NT2/D1 (cell line): ENCODE results near the gene CAPN9.

ENCODE experiments used
- DNase-seq: peaks from one replicate; pipeline ENCODE4 v3.0.0-alpha.2; 2011; ENCODE audit warnings: low read depth, low spot score
- H3K27me3 ChIP-seq: 2 replicates; pipeline ENCODE4 v1.6.0; 2011; ENCODE audit warnings: mild to moderate bottlenecking; ENCODE audit not compliant: insufficient read length, insufficient read depth
- H3K36me3 ChIP-seq: 2 replicates; pipeline ENCODE4 v1.6.1; 2011; ENCODE audit warnings: mild to moderate bottlenecking, low read length, mixed read lengths; ENCODE audit not compliant: insufficient read depth, insufficient read length
- H3K4me1 ChIP-seq: 2 replicates; pipeline ENCODE4 v1.5.1; 2011; ENCODE audit not compliant: insufficient read depth, insufficient read length
- H3K4me3 ChIP-seq: 2 replicates; pipeline ENCODE4 v1.5.1; 2011; ENCODE audit warnings: low read depth; ENCODE audit not compliant: insufficient read length
- H3K9ac ChIP-seq: 2 replicates; pipeline ENCODE4 v1.6.0; 2011; ENCODE audit warnings: low read depth; ENCODE audit not compliant: insufficient read length
- H3K9me3 ChIP-seq: 2 replicates; pipeline ENCODE4 v1.5.1; 2011; ENCODE audit warnings: mild to moderate bottlenecking, low read length; ENCODE audit not compliant: insufficient read depth
- SUZ12 ChIP-seq: IDR thresholded peaks from 2 replicates; pipeline ENCODE4 v1.6.1; 2011; ENCODE audit not compliant: insufficient read length, insufficient read depth; ENCODE audit errors: extremely low read depth
- YY1 ChIP-seq: IDR thresholded peaks from 2 replicates; pipeline ENCODE4 v1.6.1; 2011; ENCODE audit not compliant: insufficient read length, insufficient read depth
- ZNF274 ChIP-seq: IDR thresholded peaks from 2 replicates; pipeline ENCODE4 v1.6.1; 2011; ENCODE audit warnings: mild to moderate bottlenecking, low read depth, low read length

Gene CAPN9

DNA sequence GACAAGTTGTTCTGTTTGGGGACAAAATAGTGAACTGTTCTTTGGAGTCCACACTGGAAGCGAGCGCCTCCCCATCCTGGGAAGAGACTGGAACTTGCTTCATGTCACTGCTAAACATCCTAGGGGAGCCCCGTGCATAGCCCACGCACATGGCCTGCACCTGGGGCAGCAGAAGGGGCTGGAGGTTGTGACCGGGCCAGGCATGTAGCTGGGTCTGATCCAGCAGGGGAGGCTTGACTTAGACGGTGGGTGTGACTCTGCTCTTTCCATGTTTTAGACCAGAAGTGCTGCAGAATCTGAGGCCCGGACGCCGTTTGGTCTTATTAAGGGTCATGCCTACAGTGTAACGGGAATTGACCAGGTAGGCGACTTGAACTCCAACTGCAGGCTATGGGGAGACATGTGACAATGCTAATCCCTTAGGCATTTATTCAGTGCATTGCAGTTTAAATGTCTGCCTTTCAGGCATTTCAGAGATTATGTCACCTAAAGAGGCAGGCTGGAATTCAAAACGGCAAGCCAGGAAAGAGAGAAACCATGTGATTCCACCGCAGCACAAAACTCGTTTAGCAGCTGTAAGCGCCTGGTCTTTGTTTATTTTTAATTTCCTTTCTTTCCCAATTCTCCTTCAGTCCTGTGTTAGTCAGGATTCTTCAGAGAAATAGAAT, 21.8 kb downstream of the CAPN9 start:
- Histone ChIP-seq H3K9me3 (peaks cover 23% of the 10 kb centered on the region; the same call in 1 of the 2 replicates), H3K9ac (no peak overlapping the region), H3K36me3 (no peaks in the 10 kb centered on the region), H3K4me3 (no peak overlapping the region), H3K4me1 (no peaks in the 10 kb centered on the region), H3K27me3 (no peaks in the 10 kb centered on the region)
- TF ChIP-seq ZNF274: no peak
- no peak for TF ChIP-seq YY1
- TF ChIP-seq SUZ12: no peak
- DNase-seq: no peak

DNA sequence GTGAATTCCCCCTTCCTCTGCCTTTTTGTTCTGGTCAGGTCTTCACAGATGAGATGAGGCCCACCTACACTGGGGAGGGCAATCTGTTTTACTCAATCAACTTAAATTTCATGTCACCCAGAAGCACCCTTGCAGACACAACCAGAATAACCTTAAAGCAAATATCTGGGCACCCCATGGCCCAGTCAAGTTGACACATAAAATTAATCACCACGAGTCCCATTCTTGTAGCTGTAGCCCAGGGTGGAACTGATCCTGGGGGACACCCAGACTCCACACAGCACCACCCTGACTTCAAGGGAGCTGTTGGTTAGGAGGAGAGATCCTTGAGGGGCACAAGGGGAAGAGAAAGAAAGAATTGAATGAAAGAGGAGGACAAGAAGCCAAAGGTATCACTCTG, 23.1 kb downstream of the CAPN9 start:
- Histone ChIP-seq H3K4me3 (no peak overlapping the region), H3K36me3 (no peaks in the 10 kb centered on the region), H3K27me3 (no peaks in the 10 kb centered on the region), H3K9me3 (peaks cover 20% of the 10 kb centered on the region; the same call in 1 of the 2 replicates), H3K9ac (no peak overlapping the region), H3K4me1 (no peaks in the 10 kb centered on the region)
- TF ChIP-seq ZNF274: no peak
- no peak for TF ChIP-seq SUZ12
- no peak for TF ChIP-seq YY1
- DNase-seq: no peak

DNA sequence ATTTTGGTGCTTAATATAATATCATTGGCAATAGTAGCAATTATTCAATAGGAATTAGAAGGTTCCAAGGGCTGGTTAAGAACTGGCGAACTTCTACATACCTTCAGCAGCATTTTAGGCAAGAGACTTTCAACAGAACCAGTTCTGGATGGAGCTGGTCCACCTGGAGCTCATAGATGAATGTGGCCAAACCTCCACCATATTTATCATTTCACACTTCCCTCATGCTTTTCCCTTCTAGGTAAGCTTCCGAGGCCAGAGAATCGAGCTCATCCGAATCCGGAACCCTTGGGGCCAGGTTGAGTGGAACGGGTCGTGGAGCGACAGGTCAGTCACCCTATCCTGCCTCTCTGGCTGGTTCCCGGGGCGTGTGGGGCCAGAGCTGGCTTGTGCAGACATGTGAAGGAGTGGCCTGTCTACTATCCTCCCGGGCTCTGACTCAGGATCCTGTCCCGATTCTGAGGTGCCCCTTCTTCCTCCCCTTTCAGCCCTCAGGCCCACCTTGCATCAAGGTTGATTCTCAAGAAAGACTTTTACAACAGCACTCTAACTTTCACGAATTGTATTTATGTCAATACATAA, 24.7 kb downstream of the CAPN9 start:
- H3K27me3 ChIP-seq: peaks cover 5% of the 10 kb centered on the region
- no peak for DNase-seq
- H3K36me3 ChIP-seq: no peaks in the 10 kb centered on the region
- H3K9me3 ChIP-seq: peaks cover 13% of the 10 kb centered on the region; the same call in 1 of the 2 replicates
- no peaks in the 10 kb centered on the region for H3K4me1 ChIP-seq
- H3K4me3 ChIP-seq: no peak overlapping the region
- TF ChIP-seq YY1: no peak
- TF ChIP-seq ZNF274: no peak
- TF ChIP-seq SUZ12: no peak
- no peak overlapping the region for H3K9ac ChIP-seq

DNA sequence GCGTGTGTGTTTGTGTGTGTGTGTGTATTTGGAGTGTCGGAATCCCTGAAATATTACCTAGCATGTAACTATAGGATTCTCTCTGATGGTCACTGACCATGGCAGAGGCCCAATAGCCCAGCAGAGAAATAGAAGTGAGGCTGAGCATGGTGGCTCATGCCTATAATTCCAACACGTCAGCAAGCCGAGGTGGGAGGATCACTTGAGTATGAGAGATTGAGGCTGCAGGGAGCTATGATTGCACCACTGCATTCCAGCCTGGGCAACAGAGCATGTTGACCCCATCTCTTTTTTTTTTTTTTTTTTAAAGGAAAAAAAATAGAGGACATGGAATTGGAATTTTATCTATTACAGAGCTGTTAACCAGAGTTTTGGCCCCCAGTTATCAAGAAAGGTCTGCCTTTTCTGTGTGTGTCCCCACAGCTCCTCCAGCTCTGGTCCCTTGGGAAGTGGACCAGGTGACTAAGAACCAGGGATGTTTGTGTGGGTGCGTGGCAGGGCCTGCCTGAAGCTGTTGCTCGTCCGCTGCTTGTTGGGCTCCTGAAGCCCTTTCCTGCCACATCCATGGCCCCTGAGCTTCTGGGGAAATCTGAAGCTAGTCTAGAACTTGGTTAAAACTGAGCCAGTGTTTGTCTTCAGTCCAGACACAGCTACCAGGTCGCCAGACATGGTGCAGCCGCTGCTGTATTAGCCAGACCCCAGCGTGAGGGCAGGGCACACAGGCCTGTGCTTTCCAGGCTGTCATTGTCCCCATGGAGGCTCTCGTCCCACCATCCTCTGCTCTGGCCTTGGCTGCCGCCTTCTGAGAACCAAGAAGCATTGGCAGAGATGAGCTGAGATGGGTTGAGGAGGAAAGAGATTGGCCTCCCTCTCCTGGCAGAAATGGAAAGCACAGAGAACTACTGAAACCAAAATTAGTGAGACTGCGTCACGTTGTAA, 25.5 kb downstream of the CAPN9 start:
- no peak for DNase-seq
- no peaks in the 10 kb centered on the region for H3K36me3 ChIP-seq
- H3K27me3 ChIP-seq: peaks cover 8% of the 10 kb centered on the region
- H3K9ac ChIP-seq: no peak overlapping the region
- H3K4me1 ChIP-seq: no peaks in the 10 kb centered on the region
- H3K9me3 ChIP-seq: peaks cover 9% of the 10 kb centered on the region; the same call in 1 of the 2 replicates
- no peak overlapping the region for H3K4me3 ChIP-seq
- TF ChIP-seq SUZ12: no peak
- no peak for TF ChIP-seq ZNF274
- TF ChIP-seq YY1: no peak

DNA sequence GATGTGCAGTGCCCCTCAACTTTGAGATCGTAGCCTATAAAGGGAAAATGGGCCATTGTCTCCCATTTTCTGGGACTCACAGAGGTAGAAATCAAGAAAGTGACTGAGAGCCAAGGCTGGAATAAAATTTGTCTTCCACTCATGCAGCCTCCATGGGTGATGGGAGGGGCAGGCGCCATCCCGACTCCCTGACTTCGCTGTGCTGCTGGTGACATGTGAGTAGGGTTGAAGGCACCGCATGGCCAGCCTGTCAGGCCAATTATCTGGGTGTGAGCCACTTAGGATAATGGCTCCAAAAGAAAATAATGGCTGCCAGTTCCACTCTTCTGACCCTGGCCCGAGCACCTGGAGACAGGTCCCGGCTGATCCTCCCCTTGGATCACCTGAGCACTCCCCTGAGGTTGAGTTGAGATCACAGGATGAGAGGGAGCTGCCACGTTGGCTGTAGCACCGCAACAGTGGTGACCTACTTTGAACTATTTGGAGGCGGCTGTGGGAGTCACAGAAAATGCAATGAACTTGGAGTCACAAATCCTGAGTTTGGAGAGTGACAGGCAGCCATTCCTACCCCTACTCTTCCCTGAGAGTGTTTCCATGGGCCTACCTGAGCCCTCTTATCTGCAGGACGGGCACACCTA, 26.3 kb downstream of the CAPN9 start:
- DNase-seq: no peak
- Histone ChIP-seq H3K4me3 (no peak overlapping the region), H3K9ac (no peak overlapping the region), H3K36me3 (no peaks in the 10 kb centered on the region), H3K9me3 (peaks cover 9% of the 10 kb centered on the region; the same call in 1 of the 2 replicates), H3K27me3 (peaks cover 12% of the 10 kb centered on the region), H3K4me1 (no peaks in the 10 kb centered on the region)
- TF ChIP-seq YY1: no peak
- TF ChIP-seq ZNF274: no peak
- TF ChIP-seq SUZ12: no peak

DNA sequence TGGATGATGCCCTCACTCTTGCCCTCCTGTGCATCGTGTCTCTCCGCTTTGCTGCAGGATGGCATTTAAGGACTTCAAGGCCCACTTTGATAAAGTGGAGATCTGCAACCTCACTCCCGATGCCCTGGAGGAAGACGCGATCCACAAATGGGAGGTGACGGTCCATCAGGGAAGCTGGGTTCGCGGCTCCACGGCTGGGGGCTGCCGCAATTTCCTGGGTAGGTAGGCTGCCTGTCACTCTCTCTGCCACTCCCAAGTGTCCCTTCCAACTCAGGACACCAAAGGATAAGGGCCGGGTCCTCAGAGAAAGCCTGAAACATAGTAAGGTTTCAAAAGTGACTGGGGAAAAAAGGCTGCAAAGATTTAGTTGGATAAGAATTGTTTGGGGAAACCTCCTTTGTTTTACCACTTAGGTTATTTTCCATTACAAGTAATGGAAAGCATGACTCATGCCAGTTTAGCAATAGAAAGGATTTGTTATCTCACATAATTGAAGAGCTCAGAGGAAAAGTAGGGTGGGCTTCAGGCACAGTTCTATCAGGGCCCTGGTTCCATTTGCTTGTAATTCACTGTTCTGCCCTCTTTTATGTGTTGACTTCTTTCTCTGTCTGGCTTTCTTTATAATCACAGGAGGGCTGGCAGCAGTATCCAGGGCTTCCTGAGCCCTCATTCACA, 31.9 kb downstream of the CAPN9 start:
- Histone ChIP-seq H3K4me1 (no peaks in the 10 kb centered on the region), H3K27me3 (peaks cover 44% of the 10 kb centered on the region), H3K9ac (no peak overlapping the region), H3K36me3 (no peaks in the 10 kb centered on the region), H3K9me3 (peaks cover 9% of the 10 kb centered on the region; the same call in 1 of the 2 replicates), H3K4me3 (no peak overlapping the region)
- TF ChIP-seq YY1 (no peak), ZNF274 (no peak), SUZ12 (no peak)
- DNase-seq: no peak

DNA sequence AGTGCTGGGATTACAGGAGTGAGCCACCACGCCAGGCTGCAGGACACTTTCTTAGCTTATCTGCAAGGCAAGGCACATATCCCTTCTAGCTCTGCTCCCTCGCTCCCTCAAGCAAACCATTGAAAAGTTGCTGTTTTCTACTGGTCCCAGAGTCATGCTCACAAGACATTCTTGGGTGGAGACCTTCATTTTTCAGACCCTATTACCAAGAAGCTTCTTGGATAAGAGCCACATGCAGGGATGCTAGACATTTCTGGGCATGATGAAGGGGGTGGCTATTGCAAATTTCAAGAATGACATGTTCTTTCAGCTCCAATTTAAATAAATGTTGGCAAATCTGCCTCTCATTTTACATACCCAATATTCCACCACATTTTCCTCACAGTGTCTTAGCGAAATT, 33.9 kb downstream of the CAPN9 start:
- DNase-seq: no peak
- Histone ChIP-seq H3K9me3 (peaks cover 9% of the 10 kb centered on the region; the same call in 1 of the 2 replicates), H3K9ac (no peak overlapping the region), H3K36me3 (no peaks in the 10 kb centered on the region), H3K4me1 (peaks cover 10% of the 10 kb centered on the region), H3K4me3 (no peak overlapping the region), H3K27me3 (peaks cover 44% of the 10 kb centered on the region)
- TF ChIP-seq SUZ12 (no peak), ZNF274 (no peak), YY1 (no peak)
